CD4-positive, alpha-beta T cell treated with Interleukin-17A for 4 hours (primary cell): ENCODE results near the gene MYOM1.

ENCODE experiments used
- DNase-seq: peaks from one replicate; pipeline ENCODE4 v3.0.0-alpha.2; 2020; ENCODE audit warnings: mixed read lengths

MYOM1 gene

DNA sequence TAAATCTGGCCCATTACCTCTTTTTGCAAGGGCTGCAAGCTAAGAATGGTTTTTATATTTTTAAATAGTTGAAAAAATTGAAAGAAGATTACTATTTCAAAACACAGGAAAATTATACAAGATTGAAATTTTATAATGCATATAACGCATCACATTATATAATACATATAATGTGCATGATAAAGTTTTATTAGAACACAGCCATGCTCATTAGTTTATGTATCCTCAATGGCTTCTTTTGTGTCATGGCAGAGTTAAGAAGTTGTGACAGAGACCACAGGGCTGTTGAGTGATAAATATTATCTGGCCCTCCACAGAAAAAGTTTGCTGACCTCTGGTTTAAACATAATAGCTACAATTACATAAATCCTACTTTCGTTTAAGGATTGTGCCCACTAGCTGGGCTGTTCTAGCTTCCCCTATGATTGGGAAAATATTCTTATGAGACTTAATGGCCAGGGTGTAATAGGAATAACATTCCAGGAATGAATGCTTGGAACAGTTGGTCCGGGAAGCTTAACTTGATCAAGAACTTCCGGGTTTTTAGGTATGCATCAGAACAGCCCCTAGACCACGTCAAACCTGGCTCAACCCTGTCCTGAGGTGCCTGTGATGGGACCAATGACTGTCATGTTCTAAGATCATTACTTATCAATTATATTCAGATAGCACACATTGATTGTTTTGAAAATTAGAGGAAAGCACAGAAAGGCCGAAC lies 108.1 kb downstream of the MYOM1 start:
- DNase-seq, result no peak

DNA sequence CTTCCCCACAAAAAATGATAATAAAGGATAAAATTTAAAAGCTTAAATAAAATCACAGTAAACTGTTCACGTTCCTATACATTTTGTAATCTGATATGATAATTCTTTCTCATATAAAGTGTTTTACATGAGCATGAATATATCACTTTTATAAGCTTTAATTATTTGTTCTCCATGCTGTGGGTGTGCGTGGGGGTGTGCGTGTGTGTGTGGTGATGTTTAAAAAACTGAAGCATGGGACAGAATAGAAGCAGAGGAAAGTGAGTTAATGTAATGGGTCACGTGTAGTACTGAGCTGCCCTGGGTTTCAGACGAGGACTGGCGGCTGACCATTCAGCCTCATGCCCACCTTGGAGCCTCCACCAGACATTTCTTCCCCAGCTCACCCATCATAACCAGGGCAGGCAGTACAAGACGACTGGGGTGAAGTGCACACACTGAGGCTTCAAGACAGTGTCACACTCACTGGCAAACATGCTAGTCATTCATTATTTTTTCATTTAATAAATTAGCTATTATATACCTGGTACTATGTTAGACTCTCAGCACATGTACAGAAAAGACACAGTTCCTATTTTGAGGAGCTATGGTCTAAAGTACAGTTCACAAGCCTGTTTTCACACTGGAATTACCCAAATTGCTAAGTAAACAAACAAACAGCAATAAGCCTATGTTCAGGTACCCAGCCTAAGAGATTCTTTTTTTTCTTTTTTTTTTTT lies 109.6 kb downstream of the MYOM1 start:
- DNase-seq, result no peak

DNA sequence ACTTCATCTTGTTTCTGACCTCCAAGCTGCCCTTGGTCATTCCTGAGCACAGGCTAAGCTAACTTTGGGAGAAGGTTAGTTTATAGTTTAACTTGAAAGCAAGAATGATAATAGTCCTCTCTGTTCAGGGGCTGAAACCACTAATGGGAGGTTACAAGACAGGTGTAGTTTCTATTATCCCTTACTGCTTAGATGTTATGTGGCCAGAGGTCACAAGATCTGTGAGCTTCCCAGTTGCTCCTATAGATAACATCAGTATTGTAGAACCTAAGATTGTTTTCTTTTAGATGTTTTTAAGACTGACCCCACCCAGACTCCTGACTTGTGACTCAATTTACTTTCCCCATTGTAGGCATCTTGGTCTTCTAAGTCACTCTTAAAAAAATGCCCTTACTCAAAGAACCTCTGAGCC lies 112.0 kb downstream of the MYOM1 start:
- DNase-seq, result no peak

DNA sequence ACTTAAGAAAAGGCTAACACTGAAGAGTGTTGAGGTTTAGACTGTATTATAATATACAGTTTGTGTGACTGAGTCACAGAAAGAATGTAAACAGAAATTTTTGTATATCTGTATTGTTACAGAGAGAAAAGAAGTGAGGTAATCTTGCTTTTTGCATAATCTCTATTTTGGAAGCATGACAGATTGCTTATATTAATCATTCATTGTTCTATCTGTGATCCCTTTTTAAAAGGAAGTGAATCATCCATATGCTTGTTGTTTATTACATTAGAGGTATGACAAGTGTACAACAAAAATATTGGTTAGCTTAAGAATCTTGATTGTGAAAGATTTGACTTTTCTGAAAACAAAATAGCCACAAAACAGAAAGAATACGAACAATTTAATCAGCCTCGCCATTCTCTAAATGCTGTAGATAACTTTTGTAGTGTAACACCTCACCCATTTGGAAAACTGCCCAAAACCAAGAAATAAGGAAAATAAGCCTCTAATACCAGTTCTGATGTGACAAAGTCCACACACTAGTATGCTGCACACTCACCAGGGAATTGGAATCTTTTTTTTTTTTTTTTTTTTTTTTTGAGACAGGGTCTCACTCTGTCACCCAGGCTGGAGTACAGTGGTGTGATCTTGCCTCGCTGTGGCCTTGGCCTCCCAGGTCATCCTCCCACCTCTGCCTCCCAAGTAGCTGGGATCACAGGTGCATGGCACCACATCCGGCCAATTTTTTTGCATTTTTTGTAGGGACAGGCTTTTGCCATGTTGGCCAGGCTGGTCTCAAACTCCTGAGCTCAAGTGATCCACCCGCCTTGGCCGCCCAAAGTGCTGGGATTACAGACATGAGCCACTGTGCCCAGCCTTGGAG lies 115.3 kb downstream of the MYOM1 start:
- no peak for DNase-seq

DNA sequence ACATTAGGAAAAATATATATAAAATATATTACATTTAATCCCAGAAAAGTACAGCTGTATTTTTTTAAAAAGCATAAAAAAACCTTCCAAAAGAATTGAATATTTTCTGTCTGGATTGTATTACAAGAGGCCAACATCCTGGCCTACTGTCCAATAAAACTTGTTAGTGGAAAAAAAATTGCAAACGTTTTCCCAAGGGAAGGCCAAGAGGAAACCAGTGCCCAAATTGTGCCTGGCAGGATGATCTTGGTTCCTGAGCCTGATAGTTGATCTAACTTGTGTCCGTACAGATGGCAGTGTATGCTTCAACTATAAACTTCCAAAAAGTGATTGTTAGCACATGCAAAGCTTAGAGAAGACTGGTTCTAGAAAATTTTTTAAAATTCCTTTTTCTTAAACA lies 116.2 kb downstream of the MYOM1 start:
- no peak for DNase-seq

DNA sequence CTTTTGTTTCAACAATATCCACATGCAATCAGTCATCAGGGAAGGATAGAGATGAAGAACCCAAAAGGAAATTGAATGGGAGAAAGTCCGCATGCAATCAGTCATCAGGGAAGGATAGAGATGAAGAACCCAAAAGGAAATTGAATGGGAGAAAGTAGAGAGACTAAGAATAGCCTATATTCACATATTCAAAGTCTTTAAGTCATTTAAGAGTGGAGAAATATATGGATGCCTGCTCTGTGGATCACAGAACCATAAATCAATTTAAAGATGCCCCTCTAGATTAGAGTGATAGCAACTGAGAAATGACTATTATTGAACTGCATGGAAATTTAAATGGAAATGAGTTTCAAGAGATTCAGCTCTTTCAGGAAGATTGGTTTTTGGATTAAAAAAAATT lies 116.8 kb downstream of the MYOM1 start:
- no peak for DNase-seq

DNA sequence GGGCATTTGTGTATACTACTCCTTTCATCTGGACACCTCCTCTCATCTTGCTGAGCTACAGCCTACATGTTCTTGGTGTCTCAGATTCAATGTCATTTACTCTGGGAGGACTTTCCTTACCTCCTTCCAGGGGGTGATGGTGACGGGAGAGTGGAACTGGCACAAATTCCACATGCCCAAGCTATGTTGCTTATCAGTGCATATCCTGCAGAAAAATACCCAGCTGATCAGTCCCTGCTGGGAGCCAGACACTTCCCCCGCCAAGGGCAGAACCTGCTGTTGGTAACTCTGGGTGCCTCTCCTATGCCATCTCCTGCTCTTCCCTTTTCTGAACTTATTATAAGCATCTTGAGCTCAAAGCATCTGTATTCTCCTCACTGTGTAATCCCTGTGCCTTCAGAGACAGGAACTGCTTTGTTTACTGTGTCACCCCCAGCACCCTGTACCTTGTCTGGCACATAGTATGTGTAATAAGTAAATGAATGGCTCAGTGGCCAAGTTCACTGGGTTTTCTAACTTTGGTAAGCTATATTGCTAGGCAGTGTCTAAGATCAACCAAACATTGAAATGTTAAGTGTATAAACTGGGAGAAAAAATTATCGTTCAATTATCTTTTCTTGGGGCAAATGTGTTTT lies 119.2 kb downstream of the MYOM1 start:
- DNase-seq, result no peak

DNA sequence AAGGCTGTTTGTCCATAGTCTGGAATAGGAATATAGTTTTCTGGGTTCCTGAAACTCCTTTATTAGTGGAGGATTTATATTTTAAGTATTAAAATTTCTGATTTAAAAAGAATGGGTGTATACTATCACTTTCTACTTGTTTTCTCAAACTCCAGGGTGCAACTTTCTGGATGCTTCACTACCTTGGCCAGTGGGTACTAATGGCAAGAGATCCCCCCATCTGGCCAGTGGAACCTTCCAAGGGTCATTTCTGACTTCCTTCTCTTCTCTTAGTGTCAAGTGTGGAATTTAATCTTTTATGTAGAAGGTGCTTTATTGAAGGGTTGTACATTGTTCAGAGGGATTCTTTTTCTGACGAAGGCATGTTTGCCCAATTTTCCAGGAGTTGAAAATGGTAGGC lies 120.4 kb downstream of the MYOM1 start:
- DNase-seq, result no peak

DNA sequence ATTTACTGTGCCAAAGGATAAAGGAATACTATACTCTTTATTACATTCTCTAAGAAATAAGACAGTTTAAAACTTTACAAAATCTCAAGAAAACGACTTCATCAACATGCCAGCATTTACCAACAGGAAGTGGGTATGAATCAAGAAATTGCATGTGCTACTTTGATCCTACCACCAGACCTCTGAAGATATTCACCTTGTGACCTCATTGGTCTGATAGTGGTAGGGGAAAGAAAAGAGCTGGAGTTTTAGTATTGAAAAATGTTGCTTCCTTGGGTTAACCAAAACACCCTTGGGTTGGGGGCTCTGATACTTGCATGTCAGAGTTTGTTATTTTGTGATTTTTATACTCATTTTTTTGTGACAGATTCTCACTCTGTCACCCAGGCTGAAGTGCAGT lies 122.7 kb downstream of the MYOM1 start:
- no peak for DNase-seq

DNA sequence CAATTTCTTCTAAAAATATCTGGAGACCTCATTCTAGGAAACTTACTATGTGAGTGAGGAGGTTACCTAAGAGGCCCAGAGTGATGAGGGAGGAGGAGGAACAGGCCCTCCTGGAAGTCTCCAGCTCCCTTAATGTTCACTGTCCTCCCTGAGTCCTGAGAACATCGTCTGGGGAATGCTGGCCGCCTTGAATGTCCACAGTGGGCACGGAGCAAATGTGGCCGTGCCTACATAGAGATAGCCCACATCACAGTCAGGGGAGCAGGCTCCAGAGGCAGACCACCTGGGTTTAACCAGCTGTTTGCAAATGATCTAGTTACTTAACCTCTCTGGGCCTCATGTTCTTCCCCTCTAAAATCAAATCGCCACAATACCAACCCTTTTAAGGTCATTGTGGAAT lies 123.8 kb downstream of the MYOM1 start:
- DNase-seq, result no peak

DNA sequence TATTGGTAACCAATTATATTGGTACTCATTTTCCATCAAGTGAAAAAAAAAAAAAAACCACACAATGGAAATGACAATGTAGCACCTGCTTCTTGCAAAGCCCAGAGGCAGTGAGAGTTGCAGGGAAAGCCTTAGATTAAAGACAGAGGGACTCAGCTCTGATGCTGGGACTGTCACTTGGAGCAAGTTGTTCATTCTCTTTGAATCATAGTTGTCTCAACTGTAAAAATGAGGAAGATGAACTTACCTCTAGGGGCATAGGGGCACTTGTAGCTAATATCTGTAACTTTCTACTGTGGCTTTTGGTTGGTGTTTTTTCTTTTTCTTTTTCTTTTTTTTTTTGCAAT lies 125.5 kb downstream of the MYOM1 start:
- DNase-seq, result no peak

DNA sequence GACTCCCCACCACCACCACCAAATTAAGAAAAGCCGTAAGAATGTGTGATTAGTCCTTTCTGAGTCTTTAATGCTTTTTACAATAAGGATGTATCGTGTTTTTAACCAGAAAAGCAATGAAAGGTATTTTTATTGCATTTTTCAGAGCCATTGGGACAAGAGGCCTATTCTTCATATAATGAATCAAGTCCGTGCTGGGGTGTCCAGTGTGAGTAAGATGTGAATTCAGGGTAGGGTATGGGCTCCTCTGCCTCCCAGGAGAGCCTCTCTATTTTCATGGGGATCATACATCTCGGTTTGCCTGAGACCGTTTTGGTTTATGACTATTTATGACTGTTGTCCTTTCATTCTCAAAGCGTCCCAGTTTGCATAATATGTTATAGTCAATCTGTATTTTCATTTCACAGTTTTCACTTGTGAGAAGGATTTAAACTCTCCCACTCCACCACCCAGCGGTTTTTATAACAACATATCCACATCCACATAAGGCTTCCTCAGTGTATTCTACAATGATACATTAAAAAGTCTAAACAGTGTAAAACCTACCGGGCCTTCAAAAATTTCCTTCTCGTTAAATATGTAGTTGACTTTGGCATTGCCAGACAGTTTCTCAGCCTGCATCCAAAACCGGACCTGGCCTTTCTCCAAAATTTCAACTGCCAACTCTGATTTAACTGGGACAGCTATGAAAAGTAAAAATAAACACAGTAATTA lies 126.0 kb downstream of the MYOM1 start:
- DNase-seq, result no peak

DNA sequence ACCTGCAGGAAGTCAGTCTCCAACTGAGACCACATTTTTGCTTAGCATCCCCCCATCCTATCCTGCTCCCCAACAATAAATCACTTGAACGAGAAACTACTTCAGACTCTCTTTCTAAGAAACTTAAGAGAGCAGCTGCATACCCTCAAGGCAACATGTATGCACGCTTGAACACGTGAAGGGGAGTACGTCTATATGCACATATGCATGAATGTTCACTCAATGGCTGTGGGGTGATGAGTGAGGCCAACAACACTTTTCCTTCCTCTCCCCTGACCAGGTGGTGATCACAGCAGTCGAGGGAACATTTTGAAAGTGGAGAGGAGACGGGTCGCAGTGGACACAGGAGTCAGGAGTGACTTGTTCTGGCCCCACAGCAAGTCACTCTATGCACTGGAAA lies 127.0 kb downstream of the MYOM1 start:
- DNase-seq, result no peak

DNA sequence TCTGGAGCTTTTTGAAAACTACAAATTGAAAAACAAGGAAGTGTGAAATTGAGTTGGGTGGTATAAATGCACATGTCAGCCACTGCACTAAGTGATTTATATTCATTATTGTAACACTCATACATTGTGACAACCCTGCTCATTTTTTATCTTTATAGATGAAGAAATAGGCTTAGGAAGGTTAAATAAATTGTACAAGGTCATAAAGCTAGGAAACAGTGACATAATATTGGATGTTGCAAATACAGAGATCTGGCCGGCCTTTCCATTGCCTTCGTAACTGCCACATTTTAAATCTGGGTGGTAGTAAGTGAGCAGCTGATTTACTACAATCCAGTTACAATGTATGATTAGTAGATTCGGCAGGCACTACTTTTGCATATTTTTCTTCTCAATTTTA lies 130.2 kb downstream of the MYOM1 start:
- DNase-seq, result no peak

DNA sequence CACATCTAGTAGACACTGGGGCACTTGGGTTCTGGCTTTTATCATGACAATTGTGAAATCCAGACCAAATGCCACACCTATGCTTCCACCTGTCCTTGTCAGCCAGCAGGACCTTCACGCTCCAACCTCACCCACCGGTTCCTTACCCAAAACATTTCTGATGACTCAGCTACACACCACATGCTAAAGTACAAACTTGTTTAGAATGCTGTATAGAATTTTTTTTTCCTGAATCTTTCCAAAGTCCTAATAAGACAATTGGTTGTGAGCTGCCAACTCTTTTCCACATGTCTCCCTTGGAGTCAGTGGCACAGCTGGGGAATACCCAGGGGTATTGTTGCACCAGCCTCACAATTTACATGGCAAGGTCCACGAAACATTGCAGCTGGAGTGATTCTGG lies 131.3 kb downstream of the MYOM1 start:
- DNase-seq, result no peak

DNA sequence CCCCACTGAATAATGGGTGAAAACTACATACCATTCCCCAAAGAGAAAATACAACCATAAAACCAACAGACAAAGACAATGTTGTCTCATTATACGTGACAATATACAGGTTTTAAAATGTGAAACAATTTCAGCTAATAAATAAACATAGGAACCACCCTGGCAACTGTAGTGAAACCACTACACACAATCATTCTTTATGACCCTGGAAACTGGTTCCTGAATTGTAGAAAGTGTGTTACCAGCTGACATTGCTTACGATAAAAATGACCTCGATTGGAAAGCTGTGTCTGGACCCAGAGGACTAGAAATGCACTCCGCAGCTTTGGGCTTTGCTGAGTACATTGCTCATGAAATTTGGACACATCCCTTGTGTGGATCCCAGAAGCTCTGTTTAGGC lies 132.9 kb downstream of the MYOM1 start:
- DNase-seq, result no peak

DNA sequence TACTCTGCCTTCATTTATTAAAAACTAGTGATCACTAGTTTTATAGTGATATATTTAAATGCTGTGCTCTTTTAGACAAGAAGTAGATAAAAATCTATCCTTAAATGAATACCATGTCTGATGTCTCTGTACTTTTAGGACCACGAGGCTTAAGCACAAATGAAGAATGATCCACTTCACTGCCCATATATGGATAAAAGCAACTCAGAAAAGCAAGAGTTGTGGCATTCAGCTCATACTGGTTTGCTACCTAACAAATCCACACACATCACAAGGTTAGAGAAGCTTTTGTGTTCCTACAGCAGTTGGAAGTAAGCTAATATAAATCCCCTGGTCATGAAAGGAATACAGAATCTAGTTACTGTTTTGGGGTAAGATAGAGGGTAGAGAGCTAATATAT lies 134.2 kb downstream of the MYOM1 start:
- DNase-seq, result no peak

DNA sequence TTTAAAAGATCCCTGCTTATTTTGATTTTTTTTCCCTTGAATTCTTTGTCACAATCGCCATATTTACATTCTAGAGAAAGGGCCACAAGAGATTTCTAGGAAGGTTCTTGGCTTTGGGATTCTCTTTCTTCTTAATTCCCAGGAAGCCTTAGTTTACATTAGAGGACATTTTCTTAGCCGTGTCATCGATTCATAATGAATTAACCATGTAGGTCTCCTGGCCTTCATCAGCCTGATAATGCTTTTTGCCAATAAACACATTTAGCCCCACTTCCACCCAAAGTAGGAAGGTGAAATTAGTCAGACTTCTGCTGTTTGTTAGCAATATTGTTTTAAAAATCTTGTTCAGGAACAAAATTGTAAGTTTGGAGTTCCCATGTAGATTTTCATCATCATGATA lies 135.6 kb downstream of the MYOM1 start:
- DNase-seq, result no peak

DNA sequence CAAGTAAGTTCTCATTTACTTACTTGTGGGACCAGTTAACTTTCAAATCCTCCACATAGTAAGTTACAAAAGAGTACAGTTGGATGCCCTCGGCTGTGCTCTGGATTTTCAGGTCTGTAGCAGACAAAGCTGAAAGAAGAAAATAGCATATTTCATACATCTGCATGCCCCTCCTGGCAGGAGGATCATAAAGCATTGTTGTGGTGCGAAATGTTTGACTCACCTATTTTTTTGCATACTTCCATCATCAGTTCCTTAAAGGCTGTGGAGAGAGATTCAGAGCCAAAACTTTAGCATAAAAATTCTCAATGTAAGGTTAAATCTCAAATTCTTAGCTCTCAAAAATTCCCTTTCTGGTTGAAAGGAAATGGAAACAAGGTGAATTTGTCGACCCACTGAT lies 136.0 kb downstream of the MYOM1 start:
- DNase-seq, result no peak

DNA sequence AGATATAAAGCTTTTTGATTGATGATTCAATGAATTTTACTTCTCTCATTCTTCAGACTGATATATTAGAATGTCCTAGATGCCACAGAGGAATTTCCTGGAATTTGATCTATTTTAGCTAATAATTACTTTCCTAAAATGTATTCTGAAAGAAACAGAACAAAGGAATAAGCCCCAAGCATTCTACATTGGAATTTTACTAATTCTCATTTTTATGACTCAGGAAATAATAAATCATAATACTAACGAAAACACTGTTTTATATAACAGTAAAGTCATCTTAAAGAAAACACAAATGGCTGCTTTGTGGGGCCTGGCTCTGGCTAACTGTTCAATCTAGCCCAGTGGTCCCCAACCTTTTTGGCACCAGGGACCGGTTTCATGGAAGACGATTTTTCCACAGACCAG lies 138.2 kb downstream of the MYOM1 start:
- DNase-seq, result no peak

DNA sequence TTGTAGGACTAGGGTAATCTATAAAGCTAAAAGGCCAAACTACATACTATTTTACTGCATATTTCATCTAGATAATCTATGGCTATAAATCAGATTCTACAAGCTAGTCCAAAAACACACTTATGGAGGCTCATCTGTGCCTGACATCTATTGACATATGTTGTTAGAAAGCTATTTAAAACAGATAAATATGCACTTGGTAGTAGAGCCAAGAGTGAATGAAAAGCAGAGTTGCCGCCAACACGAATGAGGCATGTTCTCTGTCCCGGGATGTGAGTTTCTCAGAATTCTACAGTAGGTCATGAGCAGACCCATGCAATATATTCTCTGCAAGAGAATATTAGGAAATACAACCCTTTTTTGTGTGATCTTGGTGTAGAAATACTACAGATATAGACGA lies 140.1 kb downstream of the MYOM1 start:
- DNase-seq, result no peak

DNA sequence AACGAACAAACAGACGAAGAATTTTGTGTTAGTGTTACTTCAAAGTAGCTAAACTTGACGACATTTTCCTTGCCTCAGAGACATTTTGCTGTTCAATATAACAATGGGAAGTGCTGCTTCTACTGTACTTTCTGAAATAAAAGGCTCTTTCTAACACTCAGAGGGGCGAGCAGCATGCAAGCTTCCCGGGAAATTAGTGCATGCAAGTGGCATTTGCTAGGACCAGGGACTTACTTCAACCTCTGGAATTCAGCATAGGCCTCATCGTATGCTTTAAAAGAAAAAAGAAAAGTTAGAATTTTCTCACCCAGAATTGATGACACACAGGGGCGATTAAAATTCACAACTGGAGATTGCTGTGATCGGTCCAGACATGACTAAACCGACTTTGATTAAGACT lies 144.3 kb downstream of the MYOM1 start:
- DNase-seq, result no peak

DNA sequence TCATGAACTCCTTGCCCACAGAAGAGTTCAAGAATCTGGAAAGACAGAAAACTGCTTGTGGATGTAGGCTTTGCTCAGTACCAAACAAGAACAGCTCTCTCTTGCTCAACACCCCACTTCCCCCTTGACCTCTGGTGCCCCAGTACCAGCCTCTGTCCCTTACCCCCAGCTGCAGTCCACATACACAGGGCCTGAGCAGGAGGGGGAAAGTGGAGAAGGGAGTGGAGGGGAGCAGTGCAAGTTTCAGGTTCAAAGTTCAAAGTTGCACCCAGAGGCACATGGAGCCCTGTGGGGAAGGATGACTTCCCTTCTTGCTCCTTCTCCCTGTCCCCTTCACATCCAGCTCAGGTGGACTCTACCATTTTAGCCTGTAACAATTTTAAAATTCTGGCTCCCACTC lies 145.7 kb downstream of the MYOM1 start:
- no peak for DNase-seq
